WTC11 (cell line): ENCODE measurements around the gene DOK4. TPM values are rescaled to one million over a fixed set of nuclear protein-coding genes. Genes with fewer than 3 reads are reported as not detected.

Experiments used
- ATAC-seq: fragments of 200-7000 bp; cut with Tn5 transposase; 2 replicates; pipeline ENCODE4 v1.10.0; 2021; ENCODE audit warnings: mild to moderate bottlenecking, moderate library complexity
- CTCF ChIA-PET: fragments of 300-600 bp; sonication (Branson Sonifier 250); formaldehyde crosslinking; loops from one replicate; lab custom pipeline; 2021; ENCODE audit warnings: antibody characterized with exemption; lab: Charles Lee
- POLR2A ChIA-PET: fragments of 350-600 bp; sonication (Branson Sonifier 250); formaldehyde crosslinking; loops from one replicate; lab custom pipeline; 2021; ENCODE audit warnings: antibody characterized with exemption; lab: Charles Lee
- DNase-seq: peaks from one replicate; pipeline ENCODE4 v3.0.0; 2021; ENCODE audit warnings: low spot score
- H3K27ac Mint-ChIP-seq: 2 replicates; pipeline ENCODE4 v1.8.0; 2021; ENCODE audit warnings: mixed read lengths
- H3K27me3 Mint-ChIP-seq: 2 replicates; pipeline ENCODE4 v1.8.0; 2021; ENCODE audit warnings: low read depth, mild to moderate bottlenecking, moderate library complexity, mixed read lengths
- H3K36me3 Mint-ChIP-seq: 2 replicates; pipeline ENCODE4 v1.8.0; 2021; ENCODE audit warnings: mixed read lengths
- H3K4me1 Mint-ChIP-seq: 2 replicates; pipeline ENCODE4 v1.8.0; 2022; ENCODE audit warnings: mixed read lengths
- H3K4me3 Mint-ChIP-seq: 2 replicates; pipeline ENCODE4 v1.8.0; 2021; ENCODE audit warnings: mild to moderate bottlenecking, moderate library complexity, mixed read lengths
- H3K9me3 Mint-ChIP-seq: 2 replicates; pipeline ENCODE4 v1.8.0; 2021; ENCODE audit warnings: mixed read lengths
- CBFB ChIP-seq: sonication (generic); formaldehyde crosslinking; IDR thresholded peaks from 2 replicates; pipeline ENCODE4 v1.8.1; 2022; ENCODE audit warnings: mild to moderate bottlenecking, low read depth, missing genetic modification reagents
- CREM ChIP-seq: sonication (generic); formaldehyde crosslinking; IDR thresholded peaks from 2 replicates; pipeline ENCODE4 v1.8.1; 2022; ENCODE audit warnings: mild to moderate bottlenecking, missing genetic modification reagents, moderate library complexity
- EMX1 ChIP-seq: fragments of 250-450 bp; sonication (Bioruptor Pico); IDR thresholded peaks from 2 replicates; pipeline ENCODE4 v1.8.0; 2021; ENCODE audit warnings: mild to moderate bottlenecking
- ERG ChIP-seq: fragments of 250-450 bp; sonication (Bioruptor Pico); IDR thresholded peaks from 2 replicates; pipeline ENCODE4 v1.8.0; 2021; ENCODE audit warnings: mild to moderate bottlenecking
- FOXP1 ChIP-seq: sonication (generic); formaldehyde crosslinking; IDR thresholded peaks from 2 replicates; pipeline ENCODE4 v1.8.0; 2022; ENCODE audit warnings: missing genetic modification reagents, mild to moderate bottlenecking, moderate library complexity, borderline replicate concordance
- GRHL2 ChIP-seq: fragments of 250-450 bp; sonication (Bioruptor Pico); IDR thresholded peaks from 2 replicates; pipeline ENCODE4 v1.8.0; 2022; ENCODE audit warnings: mild to moderate bottlenecking, moderate library complexity; ENCODE audit not compliant: insufficient replicate concordance, severe bottlenecking
- GTF2I ChIP-seq: fragments of 250-450 bp; sonication (Bioruptor Pico); conservative IDR thresholded peaks from 2 replicates; pipeline ENCODE4 v1.4.0; 2021; ENCODE audit warnings: mild to moderate bottlenecking
- IRF2 ChIP-seq: sonication (generic); formaldehyde crosslinking; IDR thresholded peaks from 2 replicates; pipeline ENCODE4 v1.8.0; 2022; ENCODE audit warnings: low read depth, missing genetic modification reagents, borderline replicate concordance
- MYBL2 ChIP-seq: sonication (generic); formaldehyde crosslinking; IDR thresholded peaks from 2 replicates; pipeline ENCODE4 v1.8.1; 2023; ENCODE audit warnings: mild to moderate bottlenecking, moderate library complexity, missing genetic modification reagents
- NR1H2 ChIP-seq: sonication (generic); formaldehyde crosslinking; IDR thresholded peaks from 2 replicates; pipeline ENCODE4 v1.9.0; 2021; ENCODE audit warnings: mild to moderate bottlenecking, moderate library complexity, missing genetic modification reagents
- OVOL2 ChIP-seq: fragments of 250-450 bp; sonication (Bioruptor Pico); IDR thresholded peaks from 2 replicates; pipeline ENCODE4 v1.9.0; 2021; ENCODE audit warnings: mild to moderate bottlenecking, borderline replicate concordance
- RELA ChIP-seq: sonication (generic); formaldehyde crosslinking; IDR thresholded peaks from 2 replicates; pipeline ENCODE4 v1.8.1; 2022; ENCODE audit warnings: missing genetic modification reagents, mild to moderate bottlenecking, borderline replicate concordance
- SOX15 ChIP-seq: fragments of 250-450 bp; sonication (Bioruptor Pico); IDR thresholded peaks from 2 replicates; pipeline ENCODE4 v1.9.0; 2021; ENCODE audit warnings: mild to moderate bottlenecking
- SP1 ChIP-seq: sonication (generic); formaldehyde crosslinking; conservative IDR thresholded peaks from 2 replicates; pipeline ENCODE4 v1.8.1; 2022; ENCODE audit warnings: missing genetic modification reagents
- TP53 ChIP-seq: sonication (generic); formaldehyde crosslinking; IDR thresholded peaks from 2 replicates; pipeline ENCODE4 v1.8.1; 2023; ENCODE audit warnings: mild to moderate bottlenecking, missing genetic modification reagents
- ZNF281 ChIP-seq: sonication (generic); formaldehyde crosslinking; IDR thresholded peaks from 2 replicates; pipeline ENCODE4 v1.8.0; 2023; ENCODE audit warnings: mild to moderate bottlenecking, missing genetic modification reagents
- ZNF317 ChIP-seq: sonication (generic); formaldehyde crosslinking; IDR thresholded peaks from 2 replicates; pipeline ENCODE4 v1.8.1; 2023; ENCODE audit warnings: low read depth, mild to moderate bottlenecking, moderate library complexity, missing genetic modification reagents, borderline replicate concordance
- ZNF532 ChIP-seq: fragments of 250-450 bp; sonication (Bioruptor Pico); IDR thresholded peaks from 2 replicates; pipeline ENCODE4 v1.9.0; 2021; ENCODE audit warnings: mild to moderate bottlenecking, borderline replicate concordance
- total RNA-seq: library from RNA; stranded (reverse); gene quantifications from 3 replicates; pipeline ENCODE4 v1.2.3, GENCODE V29; 2021
- TF ChIP-seq, protein P1 (sequence below): fragments of 250-450 bp; sonication (Bioruptor Pico); conservative IDR thresholded peaks from 2 replicates; pipeline ENCODE4 v1.9.0; 2021; ENCODE audit warnings: mild to moderate bottlenecking

The DOK4 gene
- total RNA-seq, 1 experiment from 2014 or later: 25.0 TPM

DNA sequence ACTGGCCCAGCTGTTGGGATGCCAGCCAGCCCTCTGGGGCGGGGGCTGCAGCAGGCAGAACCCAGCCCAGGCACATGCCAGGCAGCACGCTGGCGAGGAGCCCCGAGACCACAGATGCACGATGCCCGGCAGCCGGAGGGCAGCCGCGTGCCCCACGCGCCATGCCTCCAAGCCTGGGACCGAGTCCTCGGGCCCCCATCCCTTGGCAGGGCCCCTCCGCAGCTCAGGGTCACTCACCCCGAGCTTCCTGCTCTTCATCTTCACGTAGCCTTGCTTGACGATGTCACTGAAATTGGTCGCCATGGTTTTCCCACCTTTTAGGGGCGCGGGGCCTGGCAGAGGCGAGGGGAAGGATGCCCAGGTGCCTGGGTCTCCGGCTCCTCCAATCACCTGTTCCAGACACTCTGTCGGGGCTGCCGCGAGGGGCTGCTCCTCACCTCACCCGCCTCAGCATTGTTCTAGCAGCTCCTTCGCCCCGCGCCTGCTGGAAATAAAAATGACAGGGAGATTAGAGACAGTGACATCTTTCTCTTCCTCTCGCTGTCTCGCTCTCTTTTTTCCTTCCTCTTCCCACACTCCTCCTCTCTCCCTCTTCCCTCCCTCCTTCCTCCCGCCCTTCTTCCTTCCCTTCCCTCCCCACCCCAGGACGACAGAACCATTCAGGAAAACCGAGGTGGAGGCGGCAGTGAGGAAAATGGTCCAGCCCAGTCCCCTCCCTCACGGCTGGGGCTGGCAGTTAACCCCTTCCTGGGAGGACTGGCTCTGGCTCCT is 6.9 kb downstream of the DOK4 start (continued):
- TF ChIP-seq NR1H2: no peak
- TF ChIP-seq CREM: no peak
- TF ChIP-seq SP1 (CRISPR knock-in tag): peak; percentile 73
- no peak for TF ChIP-seq GTF2I

- 0 out of 2 replicates have a peak, but pooled peaks cover 2% of the 10 kb centered on the region for H3K36me3 Mint-ChIP-seq
- POLR2A ChIA-PET: no interaction called here
- no peaks in the 10 kb centered on the region for H3K9me3 Mint-ChIP-seq
- TF ChIP-seq ZNF281 (CRISPR knock-in tag) (no peak), ZNF317 (no peak), RELA (CRISPR knock-in tag) (no peak), MYBL2 (CRISPR knock-in tag) (no peak), NR1H2 (no peak), SOX15 (CRISPR knock-in tag) (no peak), FOXP1 (CRISPR knock-in tag) (no peak), CBFB (no peak), IRF2 (CRISPR knock-in tag) (no peak)
- H3K4me1 Mint-ChIP-seq: peaks cover 53% of the 10 kb centered on the region
- DNase-seq: no peak
- H3K27me3 Mint-ChIP-seq: peaks cover 6% of the 10 kb centered on the region
- peak overlapping the region; percentile 82 for H3K4me3 Mint-ChIP-seq
- no peak for ATAC-seq
- H3K27ac Mint-ChIP-seq: no peak overlapping the region
- CTCF ChIA-PET: interaction anchor here (1.0 to 8.2 kb wide), 10 partner anchors 16 to 178 kb away, joined by 3 to 80 read pairs (median 6); partner anchors contain the start of genes CIAPIN1, COQ9 and POLR2C
These were observed 7.7 kb downstream of the DOK4 start for GRCh38 chr16:57478396-57479204.

- no peaks in the 10 kb centered on the region for H3K9me3 Mint-ChIP-seq
- CTCF ChIA-PET: interaction anchor here (1.4 to 8.2 kb wide), 8 partner anchors 15 to 61 kb away, joined by 5 to 80 read pairs (median 12); partner anchors contain the start of genes CIAPIN1, COQ9 and POLR2C
- POLR2A ChIA-PET: no interaction called here
- H3K4me1 Mint-ChIP-seq: peaks cover 58% of the 10 kb centered on the region
- peaks cover 6% of the 10 kb centered on the region for H3K27me3 Mint-ChIP-seq
- H3K27ac Mint-ChIP-seq: no peak overlapping the region
- H3K36me3 Mint-ChIP-seq: 0 out of 2 replicates have a peak, but pooled peaks cover 2% of the 10 kb centered on the region
- ATAC-seq: no peak
- H3K4me3 Mint-ChIP-seq: no peak overlapping the region
- peak; percentile 44 for DNase-seq
- TF ChIP-seq TP53 (CRISPR knock-in tag): no peak
- TF ChIP-seq ERG (CRISPR knock-in tag): no peak
- TF ChIP-seq GRHL2 (CRISPR knock-in tag): no peak
- TF ChIP-seq, protein P1, sequence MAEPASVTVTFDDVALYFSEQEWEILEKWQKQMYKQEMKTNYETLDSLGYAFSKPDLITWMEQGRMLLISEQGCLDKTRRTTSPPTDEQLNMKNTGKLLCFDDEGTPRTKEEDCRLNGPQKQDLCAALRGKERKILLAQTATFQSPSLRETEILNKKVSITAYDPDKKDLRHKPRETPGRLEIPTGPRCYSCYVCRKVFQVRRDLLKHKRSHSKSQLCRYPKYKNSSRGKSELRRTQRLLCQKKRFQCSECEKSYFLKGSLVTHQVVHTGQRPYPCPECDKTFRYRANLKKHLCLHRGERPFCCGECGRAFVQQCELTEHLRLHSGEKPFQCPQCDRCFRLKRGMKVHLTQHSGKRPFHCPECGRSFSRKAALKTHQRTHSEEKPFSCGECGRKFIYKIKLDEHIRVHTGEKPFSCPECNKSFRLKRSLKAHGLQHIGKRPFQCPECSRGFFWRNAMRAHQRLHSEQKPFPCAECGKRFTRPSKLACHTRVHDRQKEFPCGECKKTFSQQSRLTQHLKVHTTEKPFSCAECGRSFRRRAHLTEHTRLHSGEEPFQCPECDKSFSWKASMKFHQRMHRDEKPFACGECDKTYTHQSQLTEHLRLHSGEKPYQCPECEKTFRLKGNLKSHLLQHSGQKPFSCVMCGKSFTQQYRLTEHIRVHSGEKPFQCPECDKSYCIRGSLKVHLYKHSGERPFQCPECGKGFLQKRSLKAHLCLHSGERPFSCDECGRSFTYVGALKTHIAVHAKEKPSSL (CRISPR knock-in tag): no peak
- no peak for TF ChIP-seq OVOL2
- no peak for TF ChIP-seq SP1 (CRISPR knock-in tag)
- TF ChIP-seq EMX1 (CRISPR knock-in tag): no peak
- no peak for TF ChIP-seq ZNF532 (CRISPR knock-in tag)
These were observed 8.6 kb downstream of the DOK4 start for GRCh38 chr16:57477531-57478202.
